Activated CD8-positive, alpha-beta memory T cell treated with anti-CD3 and anti-CD28 coated beads for 48 hours (primary cell): Measurements from ENCODE around the gene NUAK2.

ENCODE experiments used
- DNase-seq, 3 experiments: peaks; one replicate each; pipeline ENCODE4 v3.0.0-alpha.2; 2020; ENCODE audit warnings: low read depth in 2 of 3, low spot score in 2 of 3

Gene NUAK2

GRCh38 chr1:205346956-205347574 is 25.5 kb upstream of the NUAK2 start:
- no peak for DNase-seq

DNA sequence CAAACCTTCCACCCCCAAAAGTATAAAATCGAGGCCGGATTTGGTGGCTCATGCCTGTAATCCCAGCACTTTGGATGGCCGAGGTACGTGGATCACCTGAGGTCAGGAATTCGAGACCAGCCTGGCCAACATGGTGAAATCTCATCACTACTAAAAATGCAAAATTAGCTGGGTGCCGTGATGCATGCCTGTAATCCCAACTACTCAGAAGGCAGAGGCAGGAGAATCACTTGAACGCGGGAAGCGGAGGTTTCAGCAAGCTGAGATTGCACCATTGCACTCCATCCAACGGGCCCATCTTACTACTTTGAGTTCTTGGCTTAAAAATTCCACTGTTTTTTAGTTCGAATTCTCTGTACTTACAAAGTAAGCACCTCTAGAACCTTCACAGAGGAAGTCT is 24.2 kb upstream of the NUAK2 start:
- no peak for DNase-seq

DNA sequence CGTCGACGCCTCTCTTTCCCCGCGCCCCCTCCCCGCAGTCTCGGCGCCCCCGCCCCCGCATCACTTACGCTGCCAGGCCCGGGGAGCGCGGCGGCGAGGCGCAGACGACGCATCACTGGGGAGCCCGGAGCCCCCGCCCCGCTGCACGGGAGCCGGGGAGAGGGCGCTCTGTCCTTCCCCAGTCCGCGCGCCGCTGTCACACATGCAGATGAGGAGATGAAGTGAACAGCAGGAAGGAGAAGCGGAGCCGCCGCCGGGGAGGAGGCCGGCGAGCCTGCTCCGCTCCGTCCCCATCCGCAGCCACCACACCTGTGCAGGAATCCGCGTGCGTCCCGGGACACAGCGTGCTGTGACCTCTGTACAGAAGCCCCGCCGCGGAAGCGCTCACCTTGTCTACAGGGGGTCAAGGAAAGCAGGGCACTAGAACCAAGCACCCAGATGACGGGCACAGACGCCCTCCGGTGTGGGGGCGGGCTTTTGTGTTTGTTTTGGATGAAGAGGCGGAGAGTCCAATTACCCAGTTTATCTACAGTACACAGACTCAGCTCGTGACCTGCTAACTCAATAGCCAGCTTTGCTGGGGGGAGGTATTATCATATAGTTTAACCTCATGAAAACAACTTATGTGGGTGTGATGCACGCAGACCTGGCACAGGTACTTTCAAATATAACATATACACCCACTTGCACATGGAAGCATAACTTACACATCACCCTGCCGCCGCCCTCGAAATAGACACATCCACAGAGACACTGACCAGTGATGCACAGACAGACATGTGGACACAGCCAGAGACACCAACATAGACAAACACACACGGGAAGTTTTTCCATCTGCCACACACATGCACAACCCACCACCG is 22.8 kb upstream of the NUAK2 start:
- DNase-seq: no peak

GRCh38 chr1:205343431-205344065 is 22.0 kb upstream of the NUAK2 start:
- DNase-seq: no peak

DNA sequence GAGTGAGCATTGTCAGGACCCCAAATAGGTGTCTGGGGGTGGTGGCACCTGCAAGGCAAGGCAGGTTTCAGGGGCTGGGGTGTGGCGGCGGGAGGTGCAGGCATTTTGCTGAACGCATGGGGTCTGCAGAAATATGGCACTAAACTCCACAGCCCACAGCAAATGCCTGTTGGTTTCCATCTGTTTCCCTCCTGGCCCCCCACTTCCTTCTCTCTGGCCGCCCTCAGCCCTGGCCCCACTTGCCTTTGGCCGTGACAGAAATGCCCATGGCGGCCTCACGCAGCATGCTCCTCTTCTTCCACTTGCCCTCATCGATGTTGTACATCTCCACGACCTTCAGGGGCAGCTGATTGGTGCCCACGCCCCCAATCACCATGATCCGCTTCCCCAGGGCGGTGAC is 21.4 kb upstream of the NUAK2 start:
- no peak for DNase-seq

DNA sequence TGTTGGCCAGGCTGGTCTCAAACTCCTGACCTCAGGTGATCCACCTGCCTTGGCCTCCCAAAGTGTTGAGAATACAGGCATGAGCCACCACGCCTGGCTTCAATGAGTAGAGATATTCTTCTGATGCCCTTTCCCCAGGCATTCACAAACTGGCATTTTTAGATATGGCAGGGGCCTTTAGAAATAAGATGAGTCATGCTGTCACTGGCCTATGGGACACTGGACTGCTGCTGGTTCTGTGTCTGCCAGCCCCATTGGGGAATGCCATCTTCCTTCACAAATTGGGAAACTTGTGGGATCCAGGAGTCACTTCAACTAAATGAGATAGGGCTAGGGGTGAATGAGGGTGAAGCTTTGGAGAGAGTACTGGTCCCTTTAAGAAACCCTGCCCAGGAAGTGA is 19.1 kb upstream of the NUAK2 start:
- DNase-seq: no peak

- DNase-seq: no peak
These were observed 18.2 kb upstream of the NUAK2 start for GRCh38 chr1:205339717-205340116.

DNA sequence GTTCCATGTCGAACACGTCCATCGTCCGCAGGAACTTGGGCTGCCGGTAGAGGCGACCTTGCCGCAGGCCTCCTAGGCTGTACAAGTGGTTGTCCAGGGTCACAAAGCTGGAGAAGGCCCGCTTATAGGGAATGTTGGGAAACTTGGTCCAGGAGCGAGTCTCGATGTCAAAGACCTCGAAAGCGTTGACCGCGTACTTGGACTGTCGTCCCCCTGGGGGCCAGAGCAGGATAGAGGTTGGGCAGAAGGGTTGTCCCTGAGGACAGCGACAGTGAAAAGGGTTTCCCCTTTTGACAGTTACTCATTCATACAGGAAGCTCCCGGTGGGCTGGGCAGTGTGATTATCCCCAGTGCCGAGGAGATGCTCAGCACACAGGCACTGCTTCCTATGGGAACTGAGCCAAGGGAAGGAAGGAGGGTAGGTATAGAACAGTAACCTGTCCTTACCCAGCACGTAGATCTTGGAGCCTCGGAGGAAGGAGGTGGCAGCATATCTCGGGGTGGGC is 17.7 kb upstream of the NUAK2 start:
- DNase-seq: no peak

- DNase-seq: no peak
These were observed 16.5 kb upstream of the NUAK2 start for GRCh38 chr1:205338011-205338410.

DNA sequence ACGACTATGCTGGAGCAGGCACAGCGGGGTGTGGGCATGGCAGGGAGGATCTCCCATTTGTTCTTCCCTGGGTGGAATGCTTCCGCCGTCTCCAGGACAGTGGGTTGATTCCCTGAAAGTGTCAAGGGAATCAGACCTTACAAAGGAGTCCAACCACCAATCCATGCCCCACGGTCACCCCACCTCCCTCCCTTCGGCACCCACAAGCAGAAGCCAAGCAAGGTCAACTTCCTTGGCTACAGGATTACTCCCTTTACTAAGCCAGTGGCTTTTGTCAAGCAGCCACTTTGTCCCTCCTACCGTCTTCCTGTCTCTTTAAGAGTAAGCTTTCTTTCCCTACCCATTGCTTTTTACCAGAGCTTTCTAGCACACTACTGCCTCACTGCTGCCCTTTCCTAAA is 15.9 kb upstream of the NUAK2 start:
- no peak for DNase-seq

DNA sequence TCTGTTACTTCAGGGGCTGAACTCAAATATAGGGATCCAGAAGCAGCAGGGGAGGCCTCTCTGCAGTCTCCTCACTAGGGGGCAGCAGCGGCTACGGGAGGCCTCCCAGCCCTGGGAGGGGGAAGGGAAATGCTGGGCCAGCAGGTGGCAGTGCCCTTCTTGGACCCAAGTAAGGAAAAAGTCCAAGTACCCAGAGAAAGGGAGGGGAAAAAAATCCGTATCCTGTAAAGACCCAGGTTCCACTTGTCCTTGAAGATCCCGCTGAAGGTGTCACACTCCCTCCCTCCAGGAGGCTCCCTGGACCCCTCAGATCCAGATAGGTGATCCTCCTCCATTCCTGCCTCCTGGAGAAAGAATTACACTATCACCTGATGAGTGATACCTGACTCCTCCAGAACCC is 14.1 kb upstream of the NUAK2 start:
- DNase-seq: peak in 2 of 3 experiments; percentile 55 to 58

DNA sequence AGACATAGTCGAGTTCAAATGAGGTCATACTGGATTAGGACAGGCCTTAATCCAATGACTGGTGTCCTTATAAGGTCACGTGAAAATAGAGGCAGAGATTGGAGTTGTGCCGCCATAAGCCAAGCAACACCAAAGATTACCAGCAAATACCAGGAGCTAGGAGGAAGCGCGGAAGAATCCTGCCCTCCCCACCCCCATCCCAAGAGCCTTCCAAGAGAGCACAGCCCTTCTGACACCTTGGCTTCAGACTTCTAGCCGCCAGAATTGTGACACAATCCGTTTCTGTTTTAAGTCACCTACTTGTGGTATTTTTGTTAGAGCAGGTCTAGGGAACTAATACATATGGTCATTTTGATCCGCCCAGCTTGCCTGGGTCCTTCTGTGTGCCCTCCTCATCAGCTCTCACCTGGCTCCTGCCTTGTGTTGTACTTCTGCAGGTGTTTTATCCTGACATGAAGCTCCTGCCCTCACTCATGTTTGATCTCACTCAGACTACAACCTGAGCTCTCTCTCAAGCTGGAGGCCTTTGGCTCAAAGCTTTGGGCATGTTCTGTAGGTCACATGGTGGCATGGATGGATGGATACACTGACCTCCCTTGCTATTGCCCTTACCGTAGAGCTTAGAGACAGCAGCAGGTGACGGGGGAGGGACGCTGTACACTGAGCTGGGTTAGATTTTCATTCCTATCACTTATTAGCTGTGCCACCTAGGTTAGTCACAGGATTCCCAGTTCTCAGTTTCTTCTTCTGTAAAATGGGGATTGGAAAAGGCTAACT is 10.7 kb upstream of the NUAK2 start:
- DNase-seq: no peak

DNA sequence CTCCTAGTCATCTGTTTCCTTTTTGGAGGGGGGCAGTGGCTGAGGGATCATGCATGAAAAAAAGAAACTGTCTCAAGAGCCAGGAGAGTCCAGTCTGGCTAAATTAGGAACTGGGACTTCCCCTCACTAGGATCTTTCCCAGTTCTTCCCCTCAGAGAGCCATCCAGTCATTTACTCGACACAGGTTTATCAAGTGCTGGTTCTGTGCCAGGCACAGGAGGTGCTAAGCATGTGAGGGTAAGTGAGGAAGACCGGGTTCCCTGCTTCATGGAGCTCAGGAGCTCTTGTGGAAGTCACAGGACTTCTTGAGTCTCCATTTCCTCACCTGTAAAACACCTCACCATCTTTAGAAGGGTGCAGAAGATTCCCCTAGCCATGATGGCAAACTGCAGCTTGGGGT is 8.6 kb upstream of the NUAK2 start:
- DNase-seq: no peak

DNA sequence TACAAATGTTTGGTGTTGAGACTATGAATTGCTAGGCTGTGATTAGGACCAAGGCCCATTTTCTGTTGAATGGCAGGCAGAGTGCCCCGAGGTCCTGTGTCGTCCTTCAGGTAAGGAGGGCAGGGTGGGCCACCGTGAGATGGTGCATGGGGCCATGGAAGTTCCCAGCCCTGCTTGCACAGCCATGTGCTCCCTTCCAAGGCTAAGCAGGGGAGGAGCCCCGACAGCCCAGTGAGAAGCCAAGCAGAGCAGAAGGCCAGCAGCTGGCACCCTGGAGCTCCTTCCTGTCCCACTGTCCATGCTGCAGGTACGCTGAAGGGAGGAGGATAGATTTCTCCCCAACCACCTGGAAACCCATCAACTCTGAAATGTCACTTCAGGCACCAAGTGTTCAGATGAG is 8.2 kb upstream of the NUAK2 start:
- DNase-seq: no peak

GRCh38 chr1:205328476-205328875 is 6.9 kb upstream of the NUAK2 start:
- no peak for DNase-seq

GRCh38 chr1:205326812-205327466 is 5.4 kb upstream of the NUAK2 start:
- DNase-seq: no peak

GRCh38 chr1:205325334-205325884 is 3.9 kb upstream of the NUAK2 start:
- DNase-seq: no peak

GRCh38 chr1:205324781-205325180 is 3.2 kb upstream of the NUAK2 start:
- DNase-seq: no peak

DNA sequence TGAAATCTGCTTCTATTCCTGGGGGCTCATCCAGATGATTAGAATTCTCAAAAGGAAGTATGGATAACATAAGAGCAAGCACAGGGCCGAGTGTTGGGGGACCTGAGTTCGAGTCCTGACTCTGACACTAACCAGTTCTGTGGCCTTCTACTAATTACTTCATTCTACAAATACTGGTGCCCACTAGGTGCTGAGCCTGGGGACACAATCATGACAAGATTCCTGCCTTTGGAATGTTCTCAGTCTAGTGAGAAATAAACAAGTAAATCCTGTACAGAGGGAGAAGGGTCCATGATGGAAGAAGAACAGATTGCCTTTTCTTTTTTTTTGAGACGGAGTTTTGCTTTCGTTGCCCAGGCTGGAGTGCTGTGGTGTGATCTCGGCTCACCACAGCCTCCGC is 2.2 kb upstream of the NUAK2 start:
- no peak for DNase-seq

- DNase-seq: no peak
These were observed 376 bp upstream of the NUAK2 start for GRCh38 chr1:205321959-205322283.
